HG02571 (cell line): ENCODE results near the gene TBC1D13.
A peak's percentile ranks its signal among the peaks of the same experiment; 100 is the strongest.
"Not testable (repeated sequence)": the region's sequence is repeated elsewhere in the genome, so short reads cannot be mapped to it uniquely, and the experiment has no call there.

Experiments used
- ATAC-seq: cut with Tn5 transposase; IDR thresholded peaks from one replicate; pipeline ENCODE4 v1.9.1; 2021; ENCODE audit warnings: mild to moderate bottlenecking, moderate library complexity; ENCODE audit not compliant: unreplicated experiment

The TBC1D13 gene

DNA sequence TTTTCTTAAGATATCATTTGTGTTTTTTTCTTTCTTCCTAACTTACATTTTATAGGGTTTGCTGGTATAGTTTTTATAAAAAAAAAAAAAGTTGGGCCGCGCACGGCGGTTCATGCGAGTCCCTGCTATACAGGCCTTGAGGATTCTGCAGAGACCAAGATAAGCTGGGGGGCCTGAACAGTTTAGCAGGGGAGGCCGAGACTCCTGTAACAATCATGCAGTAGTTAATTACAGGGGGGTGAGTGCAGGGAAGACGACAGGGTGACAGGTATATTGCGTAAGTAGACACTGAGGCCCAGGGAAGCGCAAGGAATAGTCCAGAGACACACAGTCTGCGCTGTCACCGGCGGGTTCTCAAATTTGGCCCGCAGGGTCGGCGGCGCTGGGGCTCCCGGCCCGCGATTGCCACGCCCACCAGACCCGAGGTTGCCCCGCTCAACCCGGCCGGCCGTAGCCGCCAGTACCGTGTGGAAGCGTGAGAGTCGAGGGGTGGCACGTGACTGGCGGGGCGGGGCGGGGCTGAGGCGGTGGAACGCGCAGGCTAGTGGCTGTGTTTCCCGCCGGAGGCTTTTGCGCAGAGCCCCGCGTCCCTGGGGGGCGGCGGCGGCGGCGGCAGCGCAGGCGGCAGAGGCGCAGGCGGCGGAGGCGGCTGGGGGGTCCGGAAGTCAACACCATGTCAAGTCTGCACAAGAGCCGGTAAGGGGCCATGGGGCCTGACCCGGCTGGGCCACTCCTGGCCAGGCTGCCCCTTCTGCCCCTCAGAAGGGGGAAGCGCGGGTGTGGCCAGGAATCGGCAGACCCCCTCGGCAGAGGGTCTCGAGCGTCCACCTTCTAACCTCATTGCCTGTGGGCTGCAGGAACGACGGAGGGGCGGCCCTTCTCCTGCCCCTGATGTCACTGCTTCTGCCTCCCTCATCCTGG lies at the start of gene TBC1D13:
Gene TBC1D13, plus strand, starts transcription at position 573 of the 921 bp plus-strand sequence. Its CDS starts 101 bp downstream, at position 674.
- peak; percentile 79 for ATAC-seq

GRCh38 chr9:128742401-128742800 lies 44.7 kb upstream of the TBC1D13 start:
- no peak for ATAC-seq

- ATAC-seq, result no peak
These were observed 43.6 kb upstream of the TBC1D13 start for GRCh38 chr9:128743421-128743820.

DNA sequence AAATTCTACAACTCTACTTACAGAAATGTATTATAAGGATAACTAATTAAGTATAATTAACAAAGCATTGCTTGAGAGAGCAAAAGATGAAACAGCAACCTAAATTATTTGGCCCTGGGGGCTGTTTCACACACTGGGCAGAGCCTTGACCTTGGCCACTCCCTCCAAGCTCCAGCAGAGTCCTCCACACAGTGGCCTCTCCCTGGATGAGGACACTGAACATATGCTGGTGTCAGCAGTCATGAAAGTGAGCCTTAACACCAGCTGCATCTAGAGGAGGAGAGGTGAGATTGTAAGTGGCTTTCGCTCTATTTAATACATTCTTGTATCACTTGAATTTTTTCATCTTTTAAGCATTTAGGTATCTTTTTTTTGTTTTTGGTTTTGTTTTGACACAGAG lies 39.8 kb upstream of the TBC1D13 start:
- ATAC-seq, result no peak

GRCh38 chr9:128750926-128751595 lies 36.0 kb upstream of the TBC1D13 start:
- ATAC-seq, result no peak

DNA sequence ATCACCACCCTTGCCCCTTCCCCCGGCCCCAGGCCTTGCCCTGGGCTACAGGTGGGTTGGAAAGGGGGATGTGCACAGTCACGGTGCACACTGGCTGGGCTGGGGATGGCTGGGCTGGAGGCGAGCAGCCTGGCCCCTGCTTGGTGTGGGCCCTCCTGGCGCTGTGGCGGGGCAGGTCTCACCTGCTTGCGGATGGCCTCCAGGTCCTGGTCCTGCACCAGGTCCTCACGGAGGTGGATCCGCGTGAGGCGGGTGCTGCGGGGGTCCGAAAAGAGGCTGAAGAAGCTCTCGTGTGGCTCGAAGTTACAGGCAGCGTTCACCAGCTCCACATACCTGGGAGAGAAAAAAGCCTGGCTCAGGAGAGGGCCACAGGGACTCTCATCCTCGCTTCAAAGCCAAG lies 33.4 kb upstream of the TBC1D13 start:
- ATAC-seq, result no peak

GRCh38 chr9:128757602-128758001 lies 29.5 kb upstream of the TBC1D13 start:
- no peak for ATAC-seq

- no peak for ATAC-seq
These were observed 24.2 kb upstream of the TBC1D13 start for GRCh38 chr9:128762671-128763449.

- ATAC-seq, result no peak
These were observed 22.7 kb upstream of the TBC1D13 start for GRCh38 chr9:128764361-128764760.

DNA sequence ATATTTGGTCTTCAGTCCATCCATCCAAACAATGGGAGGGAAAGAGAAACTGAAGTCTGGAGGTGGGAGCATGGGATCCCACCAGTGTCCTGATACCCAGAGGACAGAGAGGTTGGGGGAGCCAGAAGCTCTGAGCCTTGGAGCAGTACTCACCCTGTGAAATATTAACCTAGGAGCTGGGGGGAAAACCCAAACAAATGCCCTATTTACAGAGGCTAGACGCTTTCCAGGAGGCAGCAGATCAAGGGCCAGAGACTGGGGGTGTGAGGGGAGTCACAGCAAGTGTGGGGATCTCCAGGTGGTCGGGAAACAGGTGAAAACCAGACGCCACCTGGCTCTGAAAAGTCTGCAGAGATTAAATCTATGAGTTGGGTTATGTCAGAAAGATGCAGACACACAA lies 21.6 kb upstream of the TBC1D13 start:
- ATAC-seq, result no peak

- no peak for ATAC-seq
These were observed 18.4 kb upstream of the TBC1D13 start for GRCh38 chr9:128768606-128769005.

DNA sequence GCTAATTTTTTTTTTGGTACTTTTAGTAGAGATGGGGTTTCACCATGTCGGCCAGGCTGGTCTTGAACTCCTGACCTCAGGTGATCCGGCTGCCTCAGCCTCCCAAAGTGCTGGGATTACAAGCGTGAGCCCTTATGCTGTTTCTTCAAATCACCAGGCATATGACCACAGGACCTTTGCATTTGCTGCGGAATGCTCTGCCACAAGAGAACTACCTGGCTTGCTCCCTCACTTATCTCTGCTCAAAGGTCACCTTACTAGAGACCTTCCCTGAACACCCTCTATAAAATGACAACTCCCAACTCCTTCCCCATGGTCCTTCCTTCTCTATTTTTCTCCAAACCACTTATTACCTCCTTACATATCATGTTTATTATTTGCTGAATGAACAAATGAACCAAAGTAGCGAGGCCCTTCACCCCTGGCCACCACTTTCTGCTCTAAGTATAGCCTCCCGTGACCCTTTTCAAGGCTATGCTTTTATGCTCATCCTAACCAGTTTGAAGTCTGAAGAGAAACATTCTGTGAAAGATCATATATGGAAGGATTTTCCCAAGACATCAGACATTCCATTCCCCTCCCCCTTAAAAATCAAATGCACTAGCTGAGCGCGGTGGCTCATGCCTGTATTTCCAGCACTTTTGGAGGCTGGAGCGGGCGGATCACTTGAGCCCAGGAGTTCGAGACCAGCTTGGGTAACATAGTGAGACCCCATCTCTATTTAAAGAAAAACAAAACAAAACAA lies 16.6 kb upstream of the TBC1D13 start:
- no peak for ATAC-seq

- ATAC-seq, result peak; percentile 14
These were observed 15.8 kb upstream of the TBC1D13 start for GRCh38 chr9:128771094-128771721.

DNA sequence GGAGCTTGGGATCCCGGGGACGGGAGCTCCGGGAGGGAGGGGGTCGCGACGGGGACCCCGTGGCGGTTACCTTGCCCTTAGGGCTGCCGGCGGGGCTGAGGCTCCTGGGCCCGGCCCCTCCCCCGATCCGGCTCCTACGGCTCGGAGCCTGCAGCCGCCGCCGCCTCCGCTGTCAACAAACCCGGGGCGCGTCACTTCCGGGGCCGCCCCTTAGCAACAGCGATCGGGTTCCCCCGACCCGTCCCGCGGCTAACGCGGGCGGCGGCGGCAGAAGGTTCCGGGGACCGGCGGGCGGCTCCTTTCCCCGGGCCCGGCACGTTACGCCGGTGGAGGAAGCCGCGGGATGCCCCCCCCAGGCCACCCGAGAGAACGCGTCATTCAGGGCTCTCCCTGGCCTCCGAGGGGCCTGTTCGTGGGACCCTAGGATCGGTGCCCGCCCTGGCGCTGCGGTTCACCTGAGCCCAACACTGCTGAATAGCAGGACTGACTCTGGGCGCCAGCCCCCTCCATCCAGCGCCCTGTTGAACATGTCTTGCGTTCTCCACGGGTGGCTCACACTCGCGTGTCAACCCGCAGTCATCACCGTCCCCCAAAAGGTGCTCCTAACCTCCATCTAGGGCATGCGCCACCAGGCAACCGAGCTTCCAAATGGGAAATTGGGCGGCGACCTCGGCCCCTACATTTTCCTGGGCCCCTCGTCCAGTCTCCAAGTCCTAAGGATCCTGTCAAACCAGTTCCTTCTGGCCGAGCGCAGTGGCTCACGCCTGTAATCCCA lies 15.1 kb upstream of the TBC1D13 start, which contains the start of gene ZER1:
Gene ZER1, minus strand, starts transcription at position 183 of the 775 bp plus-strand sequence. CDS start 16,362 bp downstream, outside the sequence.
- ATAC-seq, result peak; percentile 86

DNA sequence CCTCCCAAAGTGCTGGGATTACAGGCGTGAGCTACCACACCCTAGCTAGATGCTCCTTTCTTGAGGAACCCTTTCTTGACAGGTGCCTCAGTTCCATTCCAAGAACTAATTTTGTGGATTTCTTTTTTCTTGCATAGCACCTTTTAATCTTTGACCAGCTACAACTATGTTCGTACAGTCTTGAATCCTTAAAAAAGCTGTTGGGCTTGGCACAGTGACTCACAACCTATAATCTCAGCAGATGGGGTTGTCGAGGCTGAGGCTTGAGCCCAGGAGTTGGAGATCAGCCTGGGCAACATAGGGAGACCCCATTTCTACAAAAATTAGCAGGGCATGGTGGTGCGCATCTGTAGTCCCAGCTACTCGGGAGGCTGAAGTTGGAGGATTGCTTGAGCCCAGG lies 14.0 kb upstream of the TBC1D13 start:
- ATAC-seq, result no peak

GRCh38 chr9:128774804-128775203 lies 12.2 kb upstream of the TBC1D13 start:
- ATAC-seq, result no peak

- ATAC-seq, result not testable (repeated sequence)
These were observed 7.0 kb upstream of the TBC1D13 start for GRCh38 chr9:128780093-128780492.

DNA sequence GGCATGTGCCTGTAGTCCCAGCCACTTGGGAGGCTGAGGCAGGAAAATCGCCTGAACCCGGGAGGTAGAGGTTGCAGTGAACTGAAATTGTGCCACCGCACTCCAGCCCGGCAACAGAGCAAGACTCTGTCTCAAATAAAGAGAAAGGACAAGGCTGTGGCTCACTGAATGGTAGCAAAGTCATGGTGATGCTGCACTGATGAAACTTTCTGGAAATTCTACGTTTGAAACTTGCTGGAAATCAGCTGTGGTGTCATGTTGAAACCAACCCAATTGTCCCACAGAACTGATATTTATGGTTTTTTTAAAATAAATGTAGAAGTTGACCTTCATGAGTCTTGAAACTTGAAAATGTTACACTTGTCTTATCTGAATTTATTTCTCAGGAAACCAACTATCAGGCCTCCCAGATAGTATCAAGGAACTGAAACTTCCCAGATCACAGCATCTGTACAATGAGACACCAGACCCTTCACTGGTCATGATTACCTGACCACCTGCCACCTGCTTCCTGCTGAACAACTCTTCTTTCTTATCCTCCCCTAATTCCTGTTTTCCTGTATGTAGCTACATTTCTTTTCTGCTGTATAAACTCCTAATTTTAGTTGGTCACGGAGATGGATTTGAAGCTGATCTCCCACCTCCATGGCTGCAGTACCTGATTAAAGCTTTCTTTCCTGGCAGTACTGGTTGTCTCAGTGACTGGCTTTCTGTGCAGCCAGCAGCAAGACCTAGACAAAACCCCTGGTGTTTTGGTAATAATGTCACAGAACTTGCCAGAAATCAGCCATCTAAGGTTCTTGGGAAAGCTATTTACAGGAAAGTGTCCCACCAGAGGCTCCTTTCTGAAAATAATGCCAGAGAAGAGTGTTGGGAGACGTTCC lies 5.6 kb upstream of the TBC1D13 start:
- no peak for ATAC-seq
